Fibroblast of skin of scalp (primary cell): ENCODE measurements around the gene DDIT4L.
"Not testable (repeated sequence)": the region's sequence is repeated elsewhere in the genome, so short reads cannot be mapped to it uniquely, and the experiment has no call there.

ENCODE experiments used
- DNase-seq: peaks from one replicate; pipeline ENCODE4 v3.0.0-alpha.2; 2013

DDIT4L gene

DNA sequence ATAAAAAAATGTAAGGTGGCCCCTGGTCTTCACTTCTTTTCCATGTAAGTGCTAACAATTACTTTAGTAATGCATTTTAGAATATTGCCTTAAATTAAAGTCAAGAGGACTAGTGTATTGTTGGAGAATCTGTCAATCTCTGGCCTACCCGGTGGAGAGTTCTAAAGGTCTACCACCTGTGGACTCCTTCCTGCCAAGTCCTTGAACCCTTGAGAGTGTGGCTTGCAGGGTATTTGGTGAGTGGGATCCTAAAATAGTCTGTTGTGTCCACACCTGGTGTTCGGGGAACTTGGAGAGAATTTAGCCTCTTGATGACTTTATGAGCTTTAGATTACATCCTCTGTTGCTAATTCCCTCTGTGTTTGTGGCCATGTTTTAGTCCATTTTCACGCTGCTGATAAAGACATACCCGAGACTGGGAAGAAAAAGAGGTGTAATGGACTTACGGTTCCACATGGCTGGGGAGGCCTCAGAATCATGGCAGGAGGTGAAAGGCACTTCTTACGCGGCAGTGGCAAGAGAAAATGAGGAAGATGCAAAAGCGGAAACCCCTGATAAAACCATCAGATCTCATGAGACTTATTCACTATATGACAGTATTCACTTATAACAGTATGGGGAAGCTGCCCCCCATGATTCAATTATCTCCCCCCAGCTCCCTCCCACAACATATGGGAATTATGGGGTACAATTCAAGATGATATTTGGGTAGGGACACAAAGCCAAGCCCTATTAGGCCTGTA lies 23.8 kb downstream of the DDIT4L start:
- no peak for DNase-seq

DNA sequence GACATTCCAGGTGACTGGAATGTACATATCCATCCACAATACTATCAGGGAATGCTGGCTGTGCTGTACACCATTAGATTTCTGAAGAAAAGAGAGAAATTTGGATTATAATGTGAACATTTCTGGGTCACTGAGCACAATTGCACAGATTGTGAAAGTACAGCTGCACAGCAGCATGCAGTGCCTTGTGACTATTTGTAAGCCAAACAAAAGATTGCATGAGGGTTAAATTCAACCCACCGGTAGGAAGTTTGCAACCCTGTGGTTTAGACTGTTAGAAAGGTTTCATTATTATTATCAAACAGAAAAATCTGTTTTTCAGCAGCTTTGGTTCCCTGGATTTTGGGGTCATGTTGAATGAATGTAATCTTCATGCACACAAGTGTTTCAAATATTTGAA lies 24.5 kb downstream of the DDIT4L start:
- no peak for DNase-seq

DNA sequence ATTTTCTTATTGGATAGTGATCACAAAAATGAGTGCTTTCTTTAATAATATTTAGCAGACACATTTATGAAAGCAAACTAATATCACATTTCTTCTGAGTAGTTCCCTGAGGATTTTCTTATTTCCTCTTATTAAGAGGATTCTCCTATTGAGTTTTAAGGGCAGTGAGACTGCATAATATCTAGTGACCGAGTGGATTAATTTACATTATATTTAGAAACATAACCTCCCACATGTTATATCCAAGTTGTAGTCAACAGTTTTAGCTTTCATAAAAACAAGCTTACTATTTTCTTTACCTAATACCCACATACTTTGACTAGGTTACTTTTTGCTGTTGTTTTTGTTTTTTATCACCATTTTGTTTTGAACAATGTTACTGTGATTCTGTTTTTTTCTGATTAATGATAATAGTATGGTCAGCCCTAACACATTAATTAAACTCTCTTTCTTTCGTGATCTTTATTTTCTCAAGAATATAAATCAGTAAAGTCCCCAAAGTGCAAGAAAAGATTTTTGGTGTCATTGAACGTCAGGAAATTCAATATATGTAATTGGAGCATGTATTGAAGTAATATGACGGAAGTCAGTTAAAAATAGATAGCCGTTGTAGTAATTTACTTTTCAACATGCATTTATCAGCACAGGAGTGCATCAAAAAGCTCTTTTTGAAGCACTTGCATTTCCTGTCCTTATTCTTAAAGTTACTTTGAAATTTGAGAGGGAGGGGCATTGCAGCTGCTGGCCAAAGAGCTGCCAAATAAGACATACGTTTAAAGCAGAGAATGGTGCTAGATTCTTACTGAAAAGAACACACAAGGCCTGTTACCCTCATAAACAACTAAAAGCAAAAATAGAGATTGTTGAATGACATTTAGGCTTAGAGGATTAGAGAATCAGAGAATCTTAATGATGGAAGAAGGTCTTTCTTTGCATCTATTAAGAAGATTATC lies 25.2 kb downstream of the DDIT4L start:
- no peak for DNase-seq

DNA sequence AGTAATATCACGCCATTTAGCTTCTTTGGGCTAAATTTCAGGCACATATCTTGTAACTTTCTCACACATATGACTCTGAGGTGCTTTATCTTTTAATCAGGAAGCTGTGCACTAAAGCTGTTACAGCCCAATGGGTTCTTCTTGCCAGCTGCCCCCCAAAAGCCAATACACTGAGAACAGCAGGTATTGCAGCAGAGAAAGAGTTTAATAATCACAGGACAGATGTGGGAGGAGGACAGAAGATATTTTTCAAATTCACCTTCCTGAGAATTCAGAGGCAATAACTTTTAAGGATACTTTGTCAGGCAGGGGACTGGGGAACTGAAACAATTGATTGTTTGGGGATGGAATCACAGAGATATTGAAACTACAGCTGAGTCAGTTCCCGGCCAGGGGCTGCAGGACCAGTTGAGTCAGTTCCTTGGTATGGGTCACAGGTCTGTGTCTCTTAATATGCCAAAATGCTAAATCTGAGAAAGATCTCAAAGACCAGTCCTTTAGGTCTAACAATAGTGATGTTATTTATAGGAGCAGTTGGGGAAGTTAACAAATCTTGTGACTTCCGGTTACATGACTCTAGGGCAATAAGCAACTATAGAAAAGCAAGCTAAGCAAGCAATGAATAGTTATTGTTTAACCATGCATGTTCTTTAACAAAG lies 28.1 kb downstream of the DDIT4L start:
- no peak for DNase-seq

DNA sequence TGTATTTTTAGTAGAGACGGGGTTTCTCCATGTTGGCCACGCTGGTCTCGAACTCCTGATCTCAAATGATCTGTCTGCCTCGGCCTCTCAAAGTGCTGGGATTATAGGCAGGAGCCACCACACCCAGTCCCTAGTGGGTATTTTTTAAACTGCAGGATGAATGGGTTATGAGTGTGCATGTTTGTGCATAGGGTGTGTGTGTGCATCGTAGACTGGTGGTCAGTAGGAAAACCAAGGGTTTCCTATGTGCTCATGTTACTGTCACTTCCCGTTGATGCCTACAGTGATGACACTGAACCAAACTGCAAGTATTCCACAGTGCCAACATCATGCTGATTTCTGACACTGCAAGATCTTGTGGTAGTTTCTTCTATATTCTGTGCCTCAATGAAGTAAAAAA lies 41.1 kb downstream of the DDIT4L start:
- no peak for DNase-seq

DNA sequence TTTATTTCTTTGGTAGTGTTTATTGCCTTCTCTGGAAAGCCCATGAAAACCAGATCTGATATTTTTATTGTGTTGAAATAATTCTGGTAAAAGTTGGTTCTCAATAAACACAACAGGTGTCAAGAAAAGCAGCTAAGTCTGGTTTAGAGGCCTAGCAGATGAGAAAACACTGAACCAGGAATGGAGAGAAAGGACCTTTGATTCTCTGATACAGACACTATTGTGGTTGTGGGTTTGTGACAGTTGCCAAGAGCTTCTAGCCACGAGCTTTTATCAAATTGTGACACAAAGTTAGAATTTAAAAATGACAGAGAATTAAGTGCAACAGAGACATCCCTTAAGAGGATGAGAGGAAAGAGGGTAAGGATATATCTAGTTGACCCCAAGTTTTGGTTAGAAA lies 42.6 kb downstream of the DDIT4L start:
- DNase-seq = no peak

DNA sequence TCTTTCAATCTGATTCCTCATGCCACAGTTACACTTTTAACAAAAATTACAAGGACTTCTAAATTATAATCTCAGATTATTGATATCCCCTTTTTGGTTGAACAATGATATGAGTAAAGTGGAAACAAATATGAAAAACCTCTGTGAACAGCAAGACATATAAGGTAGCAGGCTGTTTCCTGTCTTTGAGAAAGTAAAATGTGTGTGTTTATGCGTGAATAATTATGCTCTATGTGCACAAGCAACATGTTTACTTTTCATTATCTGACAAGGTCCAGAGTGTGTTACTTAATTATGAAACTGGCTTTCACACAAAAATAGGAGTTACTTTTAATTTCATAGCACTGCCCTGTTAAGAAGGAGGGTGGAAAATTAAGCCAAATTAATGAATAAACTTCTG lies 43.1 kb downstream of the DDIT4L start:
- no peak for DNase-seq

DNA sequence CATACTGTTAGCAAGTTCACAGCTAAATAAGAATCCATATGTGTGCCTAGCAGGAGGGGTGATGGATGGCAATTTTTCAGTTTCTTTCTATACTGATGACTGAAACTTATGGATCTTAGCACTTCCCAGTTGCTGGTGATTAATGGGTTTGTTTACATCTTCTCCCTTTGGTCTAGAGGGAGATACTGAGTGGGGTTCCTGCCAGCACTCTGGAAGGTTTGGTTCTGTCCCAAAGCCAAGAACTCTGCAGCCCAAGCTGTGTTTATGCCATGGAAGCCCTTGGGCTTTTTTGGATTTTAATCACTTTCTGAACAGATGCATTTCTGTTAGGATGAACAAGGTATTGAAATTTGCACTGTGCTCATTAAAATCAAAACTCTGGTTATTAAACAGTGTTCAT lies 43.5 kb downstream of the DDIT4L start:
- no peak for DNase-seq

DNA sequence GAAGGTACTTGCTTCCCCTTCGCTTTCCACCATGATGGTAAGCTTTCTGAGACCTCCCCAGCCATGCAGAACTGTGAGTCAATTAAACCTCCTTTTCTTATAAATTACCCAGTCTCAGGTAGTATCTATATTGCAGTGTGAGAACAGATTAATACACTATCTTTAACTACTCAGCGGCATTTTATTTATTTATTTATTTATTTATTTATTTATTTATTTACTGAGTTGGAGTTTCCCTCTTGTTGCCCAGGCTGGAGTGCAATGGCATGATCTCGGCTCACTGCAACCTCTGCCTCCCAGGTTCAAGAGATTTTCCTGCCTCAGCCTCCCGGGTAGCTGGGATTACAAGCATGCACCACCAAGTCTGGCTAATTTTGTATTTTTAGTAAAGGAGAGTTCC lies 52.9 kb downstream of the DDIT4L start:
- not testable (repeated sequence) for DNase-seq
